Activated T-cell treated with anti-CD3 and anti-CD28 coated beads for 24 hours (primary cell): ENCODE measurements around the gene PTPRJ.

Source experiments
- DNase-seq: peaks from one replicate; pipeline ENCODE4 v3.0.0-alpha.2; 2020; ENCODE audit warnings: low read depth

The PTPRJ gene

GRCh38 chr11:48066881-48067800 is 86.8 kb downstream of the PTPRJ start:
- no peak for DNase-seq

GRCh38 chr11:48073031-48073861 is 92.9 kb downstream of the PTPRJ start:
- no peak for DNase-seq

- DNase-seq, result no peak
These were observed 94.2 kb downstream of the PTPRJ start for GRCh38 chr11:48074425-48075181.

GRCh38 chr11:48075637-48076036 is 95.3 kb downstream of the PTPRJ start:
- no peak for DNase-seq

GRCh38 chr11:48077251-48077650 is 96.9 kb downstream of the PTPRJ start:
- no peak for DNase-seq

- no peak for DNase-seq
These were observed 98.3 kb downstream of the PTPRJ start for GRCh38 chr11:48078689-48079088.

- DNase-seq, result no peak
These were observed 99.2 kb downstream of the PTPRJ start for GRCh38 chr11:48079596-48079995.

GRCh38 chr11:48080301-48080861 is 100.0 kb downstream of the PTPRJ start:
- DNase-seq, result no peak

- DNase-seq, result no peak
These were observed 101.0 kb downstream of the PTPRJ start for GRCh38 chr11:48081151-48082010.

GRCh38 chr11:48082771-48083170 is 102.4 kb downstream of the PTPRJ start:
- no peak for DNase-seq

- DNase-seq, result no peak
These were observed 103.1 kb downstream of the PTPRJ start for GRCh38 chr11:48083421-48083820.

- no peak for DNase-seq
These were observed 105.3 kb downstream of the PTPRJ start for GRCh38 chr11:48085688-48086087.

GRCh38 chr11:48087422-48087821 is 107.1 kb downstream of the PTPRJ start:
- no peak for DNase-seq

- no peak for DNase-seq
These were observed 107.8 kb downstream of the PTPRJ start for GRCh38 chr11:48087974-48088681.

GRCh38 chr11:48088682-48089050 is 108.3 kb downstream of the PTPRJ start:
- DNase-seq, result no peak

- no peak for DNase-seq
These were observed 109.8 kb downstream of the PTPRJ start for GRCh38 chr11:48090174-48090573.

GRCh38 chr11:48091426-48092102 is 111.2 kb downstream of the PTPRJ start:
- DNase-seq, result no peak

- no peak for DNase-seq
These were observed 113.0 kb downstream of the PTPRJ start for GRCh38 chr11:48093323-48093722.

- DNase-seq, result no peak
These were observed 113.7 kb downstream of the PTPRJ start for GRCh38 chr11:48093795-48094642.
